ENCODE measurements around the gene CHTF8.

Gene CHTF8

DNA sequence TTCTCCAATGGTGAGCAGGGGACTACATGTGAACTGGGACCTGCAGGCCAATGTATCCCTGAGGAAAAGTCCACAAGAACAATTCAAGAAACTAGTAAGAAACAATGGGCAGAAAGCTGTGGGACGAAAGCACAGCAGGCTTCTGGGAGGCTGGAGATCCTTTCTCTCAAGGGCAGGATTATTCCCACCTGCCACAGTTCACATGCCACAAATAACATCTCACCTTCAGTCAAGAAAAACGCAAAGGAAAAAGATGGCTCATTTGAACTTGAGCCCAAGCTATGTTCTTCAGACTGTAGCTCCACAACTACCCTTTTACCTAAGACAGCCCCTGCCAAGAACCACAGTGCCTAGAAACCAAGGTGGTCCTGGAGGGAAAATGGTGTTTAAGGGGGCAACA, 13.9 kb downstream of the CHTF8 start:
- DNase-seq, result peak in 2 of 42 donors; percentile 7 to 22
- intact Hi-C loops (cut with DNase I), result no loop called here

DNA sequence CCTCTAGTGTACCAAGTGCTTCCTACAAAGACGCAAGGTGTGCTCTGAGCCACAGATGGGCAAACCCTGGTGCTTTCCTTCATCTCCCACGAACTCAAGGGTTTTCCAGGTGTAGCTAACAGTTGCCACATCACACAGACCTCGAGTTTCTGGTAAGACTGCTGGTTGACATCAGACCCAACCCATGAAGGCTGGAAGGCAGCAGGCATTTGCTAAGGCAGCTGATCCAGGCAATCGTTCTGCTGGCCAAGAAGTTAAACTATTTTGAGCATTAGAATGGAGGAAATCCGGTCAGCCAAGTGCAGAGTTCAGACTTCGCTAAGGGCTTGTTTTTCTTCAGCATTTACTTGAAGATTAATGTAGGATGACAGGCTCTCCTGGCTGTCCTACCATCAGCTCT, 15.5 kb downstream of the CHTF8 start:
- DNase-seq, result peak in 5 of 42 donors; percentile 0 to 12 (median 8)
- intact Hi-C loops (cut with DNase I), result no loop called here

DNA sequence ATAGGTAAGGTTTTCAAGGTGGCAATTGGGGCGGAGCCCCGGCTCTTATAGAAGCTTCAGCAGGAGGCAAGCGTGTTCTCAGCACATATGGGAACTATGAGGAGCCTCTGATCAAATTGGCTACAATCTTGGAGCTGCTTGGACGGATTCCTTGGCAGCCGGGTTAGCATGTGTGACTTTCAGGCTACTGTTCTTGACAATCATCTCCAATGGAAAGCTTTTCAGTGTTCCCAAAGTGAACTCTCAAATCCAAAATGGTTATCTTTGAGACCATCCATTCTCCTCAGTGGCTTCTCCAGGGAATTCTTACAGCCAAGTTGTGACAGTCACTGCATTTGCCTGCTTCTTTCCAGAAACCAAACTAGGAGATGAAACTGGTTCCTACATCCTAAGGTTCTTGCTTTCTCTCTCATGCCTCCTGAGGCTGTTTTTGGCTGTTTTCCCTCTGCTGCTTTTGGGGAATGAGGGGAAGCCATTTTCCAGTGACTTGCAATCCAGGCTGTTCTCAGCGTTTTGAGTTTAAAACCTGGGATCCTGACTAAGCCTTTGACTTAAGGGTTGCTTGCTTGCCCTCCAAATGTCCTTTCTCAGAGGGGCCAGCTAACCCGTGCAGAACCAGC, 16.0 kb downstream of the CHTF8 start:
- DNase-seq, result peak in 5 of 42 donors; percentile 4 to 18 (median 4)

DNA sequence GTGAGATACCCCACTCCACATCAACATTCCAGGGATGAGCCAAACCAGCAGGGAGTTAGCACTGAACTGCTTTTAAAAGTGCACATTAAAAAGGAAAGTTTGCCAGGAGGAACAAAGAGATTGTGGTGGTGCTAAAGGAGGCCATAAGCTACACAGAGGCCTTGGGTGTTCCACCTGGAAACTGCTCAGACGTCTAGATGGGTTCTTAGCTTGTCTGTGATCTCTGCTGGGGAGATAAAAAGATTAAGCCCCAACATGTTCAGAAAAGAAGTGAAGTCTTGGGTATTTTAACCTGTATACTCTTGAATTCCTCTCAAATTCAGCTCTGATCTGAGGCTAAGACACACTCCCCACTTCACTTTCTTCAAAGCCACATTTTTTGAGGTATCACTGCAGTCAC, 16.6 kb downstream of the CHTF8 start:
- no peak for DNase-seq
- intact Hi-C loops (cut with DNase I), result no loop called here

More for the DNA sequence above, 16.0 kb downstream of the CHTF8 start:
- intact Hi-C loops (cut with DNase I), result no loop called here

DNA sequence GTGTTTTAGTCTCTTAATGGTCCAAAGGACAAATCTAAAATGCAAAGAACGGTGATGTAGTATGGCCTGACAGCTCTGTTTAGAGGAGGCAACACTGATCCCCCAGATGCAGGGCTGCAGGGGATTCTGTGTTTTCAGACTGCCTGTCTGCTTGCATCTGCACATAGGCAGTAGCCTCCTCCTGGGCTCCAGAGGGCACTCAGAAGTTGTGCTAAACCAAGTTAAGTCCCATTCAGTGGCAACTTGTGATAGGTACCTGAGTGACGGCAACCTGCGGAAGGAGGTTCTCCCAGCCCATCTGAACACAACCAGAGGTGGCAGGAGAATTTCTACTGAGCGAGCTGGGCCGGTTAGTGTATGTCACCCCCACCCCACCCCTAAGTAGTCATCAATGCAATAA, 17.0 kb downstream of the CHTF8 start:
- intact Hi-C loops (cut with DNase I), result no loop called here
- DNase-seq, result peak in 6 of 42 donors; percentile 1 to 15 (median 6)

DNA sequence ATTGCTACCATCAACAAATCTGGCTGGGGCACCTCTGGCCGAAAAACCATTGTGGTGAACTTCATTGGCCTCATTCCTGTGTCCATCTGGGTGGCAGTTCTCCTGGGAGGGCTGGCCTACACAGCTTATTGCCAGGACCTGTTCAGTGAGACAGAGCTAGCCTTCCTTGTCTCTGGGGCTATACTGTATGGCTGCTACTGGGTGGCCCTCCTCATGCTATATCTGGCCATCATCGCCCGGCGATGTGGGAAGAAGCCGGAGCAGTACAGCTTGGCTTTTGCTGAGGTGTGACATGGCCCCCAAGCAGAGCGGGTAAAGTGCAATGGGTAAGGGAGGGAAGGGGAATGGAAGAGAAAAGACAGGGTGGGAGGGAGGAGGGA, 17.4 kb downstream of the CHTF8 start:
- intact Hi-C loops (cut with DNase I), result loop anchor here (5.0 kb wide), 1 partner anchor 213 kb away; no protein-coding TSS in a partner anchor
- peak in 3 of 42 donors; percentile 2 to 8 (median 7) for DNase-seq

DNA sequence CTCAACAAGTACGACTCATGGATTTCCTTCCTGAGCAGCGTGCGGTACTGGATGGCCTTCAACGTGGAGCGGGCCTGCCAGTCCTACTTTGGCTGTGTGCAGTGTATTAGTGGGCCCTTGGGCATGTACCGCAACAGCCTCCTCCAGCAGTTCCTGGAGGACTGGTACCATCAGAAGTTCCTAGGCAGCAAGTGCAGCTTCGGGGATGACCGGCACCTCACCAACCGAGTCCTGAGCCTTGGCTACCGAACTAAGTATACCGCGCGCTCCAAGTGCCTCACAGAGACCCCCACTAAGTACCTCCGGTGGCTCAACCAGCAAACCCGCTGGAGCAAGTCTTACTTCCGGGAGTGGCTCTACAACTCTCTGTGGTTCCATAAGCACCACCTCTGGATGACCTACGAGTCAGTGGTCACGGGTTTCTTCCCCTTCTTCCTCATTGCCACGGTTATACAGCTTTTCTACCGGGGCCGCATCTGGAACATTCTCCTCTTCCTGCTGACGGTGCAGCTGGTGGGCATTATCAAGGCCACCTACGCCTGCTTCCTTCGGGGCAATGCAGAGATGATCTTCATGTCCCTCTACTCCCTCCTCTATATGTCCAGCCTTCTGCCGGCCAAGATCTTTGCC, 17.9 kb downstream of the CHTF8 start:
- intact Hi-C loops (cut with DNase I), result loop anchor here (5.0 kb wide), 1 partner anchor 212 kb away; no protein-coding TSS in a partner anchor
- DNase-seq, result peak in 5 of 42 donors; percentile 1 to 33 (median 5)

DNA sequence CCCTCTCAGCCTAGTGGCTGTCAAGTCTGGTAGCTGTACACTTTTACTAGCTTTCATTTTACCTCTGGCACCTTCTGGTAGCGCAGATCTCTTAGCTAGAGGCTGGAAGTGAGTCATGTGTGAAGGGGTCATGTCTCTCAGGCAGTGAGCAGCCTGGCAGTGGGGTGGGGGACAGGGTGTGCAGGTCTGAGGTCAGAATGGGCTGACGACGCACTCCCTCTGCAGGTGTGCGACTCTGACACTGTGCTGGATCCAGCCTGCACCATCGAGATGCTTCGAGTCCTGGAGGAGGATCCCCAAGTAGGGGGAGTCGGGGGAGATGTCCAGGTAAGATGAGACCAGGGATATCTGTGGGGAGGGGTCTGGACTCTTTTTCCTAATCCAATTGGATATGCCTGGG, 19.2 kb downstream of the CHTF8 start:
- intact Hi-C loops (cut with DNase I), result loop anchor here (5.0 kb wide), 1 partner anchor 211 kb away; no protein-coding TSS in a partner anchor

DNA sequence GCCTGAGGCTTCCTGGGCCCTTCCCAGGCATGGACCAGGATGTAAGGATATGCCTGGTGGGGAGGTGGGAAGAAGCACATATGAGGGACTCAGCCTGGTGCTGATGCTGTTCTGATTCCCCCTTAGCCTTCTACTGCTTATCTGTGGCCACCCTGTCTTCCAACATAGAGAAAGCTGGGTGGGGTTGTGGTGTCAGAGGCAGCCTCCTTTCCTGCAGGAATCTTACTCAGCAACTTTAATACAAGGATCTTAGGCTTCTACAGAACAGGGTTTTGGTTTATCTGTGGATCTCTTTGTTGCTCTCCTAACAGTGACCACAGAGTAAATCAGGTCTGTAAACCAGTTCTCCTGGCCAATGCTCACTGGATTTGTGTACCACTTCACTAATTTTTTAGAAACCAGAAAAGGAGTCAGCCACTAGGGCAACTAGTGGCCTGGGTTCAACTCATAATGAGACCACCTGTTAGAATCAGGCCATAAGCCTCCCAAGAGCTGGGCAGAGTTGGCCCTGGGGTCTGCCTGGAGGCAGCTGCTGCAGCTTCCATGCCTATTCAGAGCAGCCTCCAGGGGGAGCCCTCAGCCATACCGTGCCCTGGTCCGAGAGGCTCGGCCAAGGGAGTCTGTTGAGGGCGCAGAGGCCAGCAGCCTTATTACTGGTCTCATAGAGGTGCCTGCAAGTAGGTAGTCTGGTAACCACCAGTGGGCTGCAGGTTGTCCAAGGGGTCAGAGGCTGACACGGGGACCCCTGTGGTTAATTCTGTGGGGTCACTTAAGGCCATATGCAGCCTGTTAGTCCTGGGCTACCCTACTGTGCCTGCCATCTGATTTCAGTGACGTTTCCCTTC, 19.9 kb downstream of the CHTF8 start:
- intact Hi-C loops (cut with DNase I), result loop anchor here (5.0 kb wide), 1 partner anchor 210 kb away; no protein-coding TSS in a partner anchor
- peak in 29 of 42 donors; percentile 20 to 79 (median 52) for DNase-seq

More for the DNA sequence above, 19.2 kb downstream of the CHTF8 start:
- DNase-seq, result peak in 4 of 42 donors; percentile 4 to 27 (median 14)

DNA sequence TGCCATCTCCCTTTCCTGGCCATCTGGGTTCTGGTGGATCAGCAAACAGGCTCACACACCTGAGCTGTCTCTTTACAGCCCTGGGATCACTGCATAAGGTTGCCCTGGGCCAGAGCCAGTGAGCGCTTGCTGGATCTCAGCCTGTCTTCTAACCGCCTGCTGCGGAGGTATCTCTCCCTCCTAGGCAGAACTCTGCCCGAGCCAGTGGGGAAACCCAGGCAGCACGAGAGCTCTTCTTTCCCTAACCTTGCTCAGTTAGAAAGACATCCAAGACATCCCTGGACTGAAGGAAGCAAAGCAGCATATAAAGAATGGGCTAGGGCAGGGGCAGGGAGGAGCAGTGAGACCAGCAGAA, 20.5 kb downstream of the CHTF8 start:
- DNase-seq, result no peak
- intact Hi-C loops (cut with DNase I), result loop anchor here (5.0 kb wide), 1 partner anchor 210 kb away; no protein-coding TSS in a partner anchor

DNA sequence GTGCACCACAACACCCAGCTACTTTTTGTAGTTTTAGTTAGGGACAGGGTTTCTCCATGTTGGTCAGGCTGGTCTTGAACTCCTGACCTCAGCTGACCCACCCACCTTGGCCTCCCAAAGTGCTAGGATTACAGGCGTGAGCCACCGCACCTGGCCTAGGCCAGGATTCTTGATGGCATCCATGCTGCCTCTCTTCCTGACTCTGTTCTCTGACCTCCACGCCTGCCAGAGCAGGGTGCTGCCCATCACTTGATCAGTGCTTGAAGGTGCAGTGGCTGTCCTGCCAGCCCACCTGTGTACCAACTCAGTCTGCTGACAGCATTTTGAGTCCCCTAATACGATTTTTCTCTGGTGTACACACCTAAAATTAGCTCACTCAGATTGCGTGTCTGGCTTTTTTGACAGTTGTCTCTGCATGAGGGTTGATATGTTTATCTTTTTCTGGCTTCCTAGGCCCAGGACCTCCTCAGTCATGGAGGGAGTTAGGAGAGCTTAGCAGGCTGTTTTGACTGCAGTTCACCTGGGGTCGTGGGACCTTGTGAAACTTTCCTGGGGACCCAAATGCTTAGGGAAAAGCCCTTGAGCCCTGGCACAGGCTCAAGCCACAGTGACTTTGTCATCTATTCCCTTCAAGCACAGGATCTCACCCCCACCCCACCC, 21.0 kb downstream of the CHTF8 start:
- intact Hi-C loops (cut with DNase I), result loop anchor here (5.0 kb wide), 1 partner anchor 209 kb away; no protein-coding TSS in a partner anchor
- peak in 2 of 42 donors; percentile 7 to 10 for DNase-seq

DNA sequence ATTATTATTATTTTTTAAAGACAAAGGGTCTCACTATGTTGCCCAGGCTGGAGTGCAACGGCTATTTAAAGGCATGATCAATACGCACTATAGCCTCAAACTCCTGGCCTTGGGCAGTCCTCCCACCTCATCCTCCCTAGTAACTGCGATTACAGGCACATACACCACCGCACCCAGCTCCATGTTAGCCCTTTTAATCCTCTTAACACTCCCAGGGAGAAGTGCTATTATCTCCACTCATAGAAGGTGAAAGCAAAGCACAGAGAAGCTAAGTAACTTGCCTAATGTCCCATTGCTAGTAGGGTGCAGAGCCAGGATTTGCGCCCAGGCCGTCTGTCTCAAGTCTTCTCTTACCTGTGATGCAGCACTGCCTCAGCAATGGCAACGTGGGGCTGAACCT, 22.0 kb downstream of the CHTF8 start:
- DNase-seq, result no peak
- intact Hi-C loops (cut with DNase I), result loop anchor here (5.0 kb wide), 1 partner anchor 208 kb away; no protein-coding TSS in a partner anchor

DNA sequence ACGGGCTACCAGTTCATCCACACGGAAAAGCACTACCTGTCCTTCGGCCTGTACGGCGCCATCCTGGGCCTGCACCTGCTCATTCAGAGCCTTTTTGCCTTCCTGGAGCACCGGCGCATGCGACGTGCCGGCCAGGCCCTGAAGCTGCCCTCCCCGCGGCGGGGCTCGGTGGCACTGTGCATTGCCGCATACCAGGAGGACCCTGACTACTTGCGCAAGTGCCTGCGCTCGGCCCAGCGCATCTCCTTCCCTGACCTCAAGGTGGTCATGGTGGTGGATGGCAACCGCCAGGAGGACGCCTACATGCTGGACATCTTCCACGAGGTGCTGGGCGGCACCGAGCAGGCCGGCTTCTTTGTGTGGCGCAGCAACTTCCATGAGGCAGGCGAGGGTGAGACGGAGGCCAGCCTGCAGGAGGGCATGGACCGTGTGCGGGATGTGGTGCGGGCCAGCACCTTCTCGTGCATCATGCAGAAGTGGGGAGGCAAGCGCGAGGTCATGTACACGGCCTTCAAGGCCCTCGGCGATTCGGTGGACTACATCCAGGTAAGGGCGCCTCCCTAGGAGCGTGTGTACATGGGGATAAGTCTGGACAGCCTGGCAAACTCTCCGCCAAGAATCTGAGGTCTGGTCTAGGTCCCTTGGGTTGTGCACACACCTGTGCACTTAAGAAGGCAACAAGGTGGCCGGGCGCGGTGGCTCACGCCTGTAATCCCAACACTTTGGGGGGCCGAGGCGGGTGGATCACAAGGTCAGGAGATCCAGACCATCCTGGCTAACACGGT, 22.7 kb downstream of the CHTF8 start:
- no peak for DNase-seq
- intact Hi-C loops (cut with DNase I), result loop anchor here (5.0 kb wide), 1 partner anchor 207 kb away; no protein-coding TSS in a partner anchor

DNA sequence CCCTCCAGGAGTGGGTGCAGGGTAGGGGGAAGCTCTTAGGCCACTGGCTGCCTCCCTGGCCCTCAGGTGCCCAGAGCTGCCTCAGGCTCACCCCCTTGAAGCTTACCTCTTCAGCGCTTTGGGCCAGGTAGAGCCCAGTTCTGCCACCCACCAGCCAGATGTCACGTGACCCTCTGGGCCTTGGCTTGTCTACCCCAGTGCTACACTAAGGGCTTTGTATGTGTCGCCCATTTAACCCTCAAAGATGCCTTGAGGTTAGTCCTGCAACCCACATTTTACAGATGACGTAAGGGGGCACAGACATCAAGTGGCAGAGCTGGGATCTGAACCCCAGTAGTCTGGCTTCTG, 23.5 kb downstream of the CHTF8 start:
- intact Hi-C loops (cut with DNase I), result no loop called here
- no peak for DNase-seq

DNA sequence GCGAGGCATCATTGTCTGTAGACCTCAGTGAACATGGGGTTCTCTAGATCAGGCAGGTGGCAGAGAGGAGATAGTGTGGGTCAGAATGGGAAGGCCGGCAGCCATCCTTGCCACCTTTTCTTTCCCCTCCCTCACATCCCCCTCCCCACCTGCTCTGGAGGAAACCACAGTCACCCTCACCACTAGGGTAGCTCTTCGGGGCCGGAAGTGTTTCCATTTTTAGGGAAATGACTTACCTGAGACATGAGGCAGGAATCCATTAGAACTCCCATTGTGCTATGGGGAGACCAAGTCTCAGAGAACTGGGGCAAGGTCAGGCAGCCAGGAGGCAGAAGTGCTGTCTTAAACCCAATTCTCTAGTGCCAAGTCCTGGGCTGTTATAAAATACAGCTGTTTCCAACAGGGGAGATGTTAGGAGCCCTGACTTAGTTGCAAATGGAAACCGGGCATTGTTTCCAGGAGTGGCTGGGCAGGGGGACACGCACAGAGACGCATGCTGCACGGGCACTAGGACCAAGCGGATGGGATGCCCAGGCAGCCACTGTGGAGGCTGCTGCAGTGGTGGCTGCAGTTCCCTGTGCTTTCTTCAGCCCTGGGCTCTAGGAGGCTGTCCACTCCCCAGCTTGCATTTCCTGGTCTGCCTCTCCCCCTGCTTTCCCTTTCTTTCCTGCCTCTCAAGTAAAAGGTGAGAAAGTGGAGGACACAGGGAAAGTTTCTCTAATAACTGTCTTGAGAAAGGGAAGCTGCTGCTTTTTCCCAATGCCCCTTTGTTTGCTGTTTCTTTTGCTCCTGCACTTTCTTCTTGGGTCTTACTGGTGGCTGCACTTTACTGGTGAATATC, 24.1 kb downstream of the CHTF8 start:
- intact Hi-C loops (cut with DNase I), result no loop called here
- no peak for DNase-seq

DNA sequence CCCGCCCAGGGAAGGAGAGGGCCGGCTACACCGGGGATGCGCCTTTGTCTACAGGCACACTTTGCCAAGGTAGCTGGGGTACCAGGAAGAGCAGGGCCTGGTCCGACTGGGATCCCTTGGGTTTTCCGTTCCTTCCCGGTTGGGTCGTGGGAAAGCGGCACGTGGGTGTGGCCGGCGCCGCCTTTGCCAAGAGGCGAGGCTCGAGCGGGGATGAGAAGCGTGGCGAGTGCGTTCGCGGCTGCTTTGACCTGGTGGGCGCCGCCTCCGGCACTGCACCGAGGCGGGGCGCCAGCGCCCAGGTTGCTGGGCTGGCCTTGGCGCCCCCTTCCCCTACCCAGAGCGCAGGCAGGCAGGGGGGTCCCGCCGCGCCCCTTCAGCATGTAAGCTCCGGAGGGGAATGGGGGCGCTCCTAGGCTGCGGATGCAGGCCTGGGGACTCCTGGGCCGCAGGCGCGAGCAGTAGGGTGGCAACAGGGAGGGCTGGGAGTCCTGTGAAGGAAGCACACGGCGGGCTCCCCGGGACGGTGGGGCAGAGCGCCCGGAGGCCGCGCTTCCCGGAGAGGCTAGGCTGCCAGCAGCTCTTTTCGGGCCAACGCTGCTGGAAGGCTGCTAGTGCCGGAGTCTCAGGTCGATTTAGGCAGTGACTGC, 24.9 kb downstream of the CHTF8 start:
- peak in 22 of 42 donors; percentile 8 to 61 (median 42) for DNase-seq
- intact Hi-C loops (cut with DNase I), result no loop called here
